GM18907 (cell line): ENCODE results near the gene EIF4G3.
"Not testable (repeated sequence)": the region's sequence is repeated elsewhere in the genome, so short reads cannot be mapped to it uniquely, and the experiment has no call there.

Source experiments
- ATAC-seq: cut with Tn5 transposase; IDR thresholded peaks from one replicate; pipeline ENCODE4 v1.9.1; 2021; ENCODE audit warnings: mild to moderate bottlenecking, moderate library complexity; ENCODE audit not compliant: unreplicated experiment

The EIF4G3 gene

DNA sequence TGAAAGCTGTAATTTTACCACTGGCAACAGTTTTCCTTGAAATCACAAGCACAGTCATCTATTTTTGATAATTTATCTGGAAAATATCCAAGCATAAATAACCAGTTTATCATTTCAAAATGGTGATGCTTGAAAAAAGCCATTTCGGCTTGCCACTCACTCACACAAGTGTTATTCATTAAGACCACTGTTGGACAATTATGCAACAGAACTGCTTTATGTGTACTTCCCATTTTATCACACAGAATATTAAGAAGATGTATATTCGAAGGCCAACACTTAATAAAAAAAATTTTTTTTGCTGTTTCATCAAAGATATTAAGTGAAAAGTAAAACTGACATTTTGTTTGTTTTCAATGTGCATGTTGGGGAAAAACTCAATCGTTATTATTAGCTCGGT, 62.3 kb downstream of the EIF4G3 start:
- no peak for ATAC-seq

DNA sequence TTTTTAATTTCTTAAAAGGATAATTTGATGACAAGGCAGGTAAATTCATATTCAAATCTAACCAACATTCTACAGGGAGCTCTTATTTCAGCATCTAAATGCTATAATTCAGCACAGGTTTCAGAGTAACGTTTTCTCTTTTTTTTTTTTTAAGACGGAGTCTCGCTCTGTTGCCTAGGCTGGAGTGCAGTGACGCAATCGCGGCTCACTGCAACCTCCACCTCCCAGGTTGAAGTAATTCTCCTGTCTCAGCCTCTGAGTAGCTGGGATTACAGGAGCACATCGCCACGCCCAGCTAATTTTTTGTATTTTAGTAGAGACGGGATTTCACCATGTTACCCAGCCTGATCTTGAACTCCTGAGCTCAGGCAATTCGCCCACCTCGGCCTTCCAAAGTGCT, 66.5 kb downstream of the EIF4G3 start:
- no peak for ATAC-seq

DNA sequence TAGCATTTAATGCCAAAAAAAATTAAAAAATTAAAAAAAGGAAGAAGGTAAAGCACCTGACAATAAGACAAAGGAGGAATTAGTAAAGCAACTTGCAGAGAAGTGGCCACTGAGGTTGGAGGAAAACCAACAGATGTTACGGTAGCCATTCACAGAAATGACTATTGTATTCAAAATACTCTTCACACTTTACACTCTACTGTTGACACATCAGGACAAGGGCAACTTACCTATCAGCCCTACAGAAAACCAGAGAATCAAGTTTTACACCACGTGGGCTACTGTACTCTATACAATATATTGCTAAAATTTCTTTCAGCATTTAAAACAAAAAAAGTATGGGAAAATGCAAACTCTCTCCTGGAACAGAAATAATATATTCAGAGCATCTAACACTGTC, 70.0 kb downstream of the EIF4G3 start:
- no peak for ATAC-seq

DNA sequence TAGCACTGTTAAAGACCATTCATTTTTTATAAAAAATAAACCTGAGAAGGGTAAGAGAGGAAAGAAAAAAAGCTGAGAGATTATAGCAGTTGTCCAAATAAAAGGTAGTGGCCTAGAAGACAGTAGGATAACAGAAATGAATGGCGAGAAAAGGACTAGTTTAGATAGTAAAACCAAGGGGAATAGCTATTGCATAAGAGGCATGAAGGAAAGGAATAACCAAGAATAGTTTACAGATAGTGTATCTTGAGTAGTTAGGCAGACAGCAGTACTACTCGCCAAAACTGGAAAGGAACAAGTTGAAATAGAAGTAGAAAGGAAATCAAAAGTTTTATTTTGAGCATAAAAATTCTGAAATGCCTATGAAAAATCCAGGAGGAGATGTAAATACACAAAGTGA, 70.5 kb downstream of the EIF4G3 start:
- ATAC-seq: no peak

DNA sequence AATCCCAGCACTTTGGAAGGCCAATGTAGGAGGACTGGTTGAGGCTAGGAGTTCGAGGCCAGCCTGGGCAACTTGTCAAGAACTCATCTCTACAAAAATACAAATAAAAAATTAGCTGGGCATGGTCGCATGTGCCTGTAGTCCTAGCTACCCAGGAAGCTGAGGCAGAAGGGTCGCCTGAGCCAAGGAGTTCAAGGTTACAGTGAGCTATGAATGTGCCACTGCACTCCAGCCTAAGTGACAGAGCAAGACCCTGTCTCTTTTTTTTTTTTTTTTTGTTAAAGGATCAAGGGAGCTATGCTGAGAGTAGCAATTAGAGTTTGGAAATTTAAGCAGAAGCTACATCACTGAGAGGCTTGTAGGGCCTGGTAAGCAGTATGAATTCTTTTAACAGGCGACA, 70.9 kb downstream of the EIF4G3 start:
- ATAC-seq: no peak

DNA sequence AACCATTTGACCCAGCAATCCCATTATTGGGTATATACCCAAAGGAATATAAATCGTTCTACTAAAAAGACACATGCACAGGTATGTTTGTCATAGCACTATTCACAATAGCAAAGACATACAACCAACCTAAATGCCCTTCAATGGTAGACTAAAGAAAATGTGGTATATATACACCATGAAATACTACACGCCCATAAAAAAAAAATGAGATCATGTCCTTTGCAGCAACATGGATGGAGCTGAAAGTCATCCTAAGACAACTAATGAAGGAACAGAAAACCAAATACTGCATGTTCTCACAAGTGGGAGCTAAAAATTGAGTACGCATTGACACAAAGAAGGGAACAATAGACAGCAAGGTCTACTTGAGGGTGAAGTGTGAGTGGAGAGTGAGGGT, 72.0 kb downstream of the EIF4G3 start:
- ATAC-seq: no peak

DNA sequence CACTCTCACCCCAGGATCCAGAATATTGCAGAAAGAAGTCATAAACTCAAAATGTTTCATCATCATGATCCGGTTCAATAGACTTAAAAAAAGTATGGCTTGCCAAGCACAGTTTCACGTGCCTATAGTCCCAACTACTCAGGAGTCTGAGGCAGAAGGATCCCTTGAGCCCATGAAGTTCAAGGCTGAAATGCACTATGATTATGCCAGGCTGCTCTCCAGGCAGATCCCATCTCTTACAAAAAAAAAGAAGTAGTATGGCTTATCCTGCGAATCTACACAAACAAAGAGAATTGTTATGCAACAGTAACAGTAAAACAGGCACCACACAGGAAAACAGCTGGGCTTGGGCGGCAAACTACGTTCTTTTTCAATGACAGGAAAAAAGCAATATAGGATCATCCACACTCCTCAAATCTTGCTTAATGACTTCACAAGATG, 76.2 kb downstream of the EIF4G3 start:
- ATAC-seq: no peak

DNA sequence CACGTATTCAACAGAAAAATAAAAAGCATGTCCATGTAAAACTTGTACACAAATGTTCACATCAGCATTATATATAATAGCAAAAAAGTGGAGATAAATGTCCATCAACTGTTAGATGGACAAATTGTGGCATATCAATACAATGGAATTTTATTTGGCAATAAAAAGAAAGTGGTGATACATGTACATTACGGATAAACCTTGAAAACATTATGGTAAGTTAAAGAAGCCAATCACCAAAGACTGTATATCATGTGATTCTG, 76.9 kb downstream of the EIF4G3 start:
- ATAC-seq: no peak

DNA sequence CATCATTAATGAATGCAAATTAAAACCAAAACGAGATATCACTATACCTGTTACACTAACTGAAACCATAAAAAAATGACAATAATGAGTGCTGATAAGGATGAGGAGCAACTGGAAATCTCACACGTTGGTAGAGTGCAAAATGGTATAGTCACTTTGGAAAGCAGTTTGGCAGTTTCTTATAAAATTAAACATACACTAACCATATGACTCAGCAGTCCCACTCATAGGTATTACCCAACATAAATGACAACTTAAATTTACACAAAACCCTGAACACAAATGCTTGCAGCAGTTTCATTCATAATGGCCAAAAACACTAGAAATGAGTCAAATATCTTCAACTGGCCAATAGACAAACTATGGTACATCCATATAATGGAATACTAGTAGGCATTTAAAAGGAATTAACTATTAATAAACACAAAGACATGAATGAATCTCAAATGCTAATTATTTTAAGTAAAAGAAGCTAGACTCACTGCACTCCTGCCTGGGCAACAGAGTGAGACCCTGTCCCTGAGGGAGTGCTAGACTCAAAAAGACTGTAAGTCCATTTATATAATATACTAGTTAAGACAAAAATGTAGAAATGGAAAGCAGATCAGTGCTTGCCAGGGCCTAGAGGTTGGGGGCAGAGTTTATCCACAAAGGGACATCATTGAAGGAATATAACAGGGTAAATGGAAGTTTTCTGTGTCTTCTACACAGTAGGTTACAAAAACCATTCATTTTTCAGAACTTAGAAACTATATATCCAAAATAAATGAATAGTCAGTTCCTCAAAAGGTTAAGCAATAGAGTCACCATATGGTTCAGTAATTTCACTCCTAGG, 77.4 kb downstream of the EIF4G3 start:
- ATAC-seq: no peak

DNA sequence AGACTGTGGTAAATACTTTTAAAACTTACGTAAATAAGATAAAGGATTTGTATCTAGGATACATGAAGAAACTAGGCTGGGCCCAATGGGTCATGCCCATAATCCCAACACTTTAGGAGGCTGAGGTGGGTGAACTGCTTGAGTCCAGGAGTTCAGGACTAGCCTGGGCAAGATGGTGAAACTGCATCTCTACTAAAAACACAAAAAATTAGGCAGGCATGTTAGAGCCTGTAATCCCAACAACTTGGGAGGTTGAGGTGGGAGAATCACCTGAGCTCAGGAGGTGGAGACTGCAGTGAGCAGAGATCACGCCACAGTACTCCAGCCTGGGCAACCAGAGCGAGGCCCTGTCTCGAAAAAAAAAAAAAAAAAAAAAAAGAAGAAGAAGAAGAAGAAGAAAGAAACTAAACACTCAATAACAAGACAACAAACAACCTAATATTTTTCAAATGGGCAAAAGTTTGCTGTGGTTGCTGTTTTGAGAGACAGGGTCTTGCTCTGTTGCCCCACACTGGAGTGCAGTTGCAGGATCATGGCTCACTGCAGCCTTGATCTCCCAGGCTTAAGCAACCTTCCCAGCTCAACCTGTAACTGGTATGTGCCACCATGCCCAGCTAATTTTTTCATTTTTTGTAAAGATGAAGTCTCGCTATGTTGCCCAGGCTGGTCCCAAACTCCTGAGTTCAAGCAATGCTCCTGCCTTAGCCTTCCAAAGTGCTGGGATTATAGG, 78.3 kb downstream of the EIF4G3 start:
- ATAC-seq: no peak

DNA sequence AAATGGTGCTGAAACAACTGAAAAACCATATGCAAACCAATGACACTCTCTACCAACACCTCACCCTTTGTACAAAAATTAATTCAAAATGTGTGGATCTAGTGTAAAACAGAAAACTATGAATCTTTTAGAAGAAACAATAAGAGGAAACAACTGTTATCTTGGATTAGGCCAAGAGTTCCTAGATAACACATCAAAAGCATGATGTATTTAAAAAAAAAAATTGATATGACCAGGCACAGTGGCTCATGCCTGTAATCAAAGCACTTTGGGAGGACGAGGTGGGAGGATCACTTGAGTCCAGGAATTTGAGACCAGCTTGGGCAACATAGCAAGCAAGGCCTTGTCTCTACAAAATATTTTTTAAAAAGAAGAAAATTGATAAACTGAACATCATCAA, 79.0 kb downstream of the EIF4G3 start:
- ATAC-seq: no peak

DNA sequence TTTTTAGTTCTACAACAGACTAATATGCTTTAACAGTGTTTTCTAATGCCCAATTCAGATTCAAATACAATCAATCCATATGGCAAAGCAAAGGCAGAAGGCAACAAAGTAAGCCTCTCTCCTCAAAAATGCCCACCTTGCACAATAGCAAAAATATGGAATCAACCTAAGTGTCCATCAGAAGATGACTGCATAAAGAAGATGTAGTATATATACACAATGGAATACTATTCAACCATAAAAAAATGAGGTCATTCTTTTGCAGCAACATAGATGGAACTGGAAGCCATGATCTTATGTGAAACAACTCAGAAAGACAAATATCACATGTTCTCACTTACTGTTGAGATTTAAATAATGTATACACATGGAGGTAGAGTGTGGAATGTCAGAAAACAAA, 80.7 kb downstream of the EIF4G3 start:
- ATAC-seq: no peak

DNA sequence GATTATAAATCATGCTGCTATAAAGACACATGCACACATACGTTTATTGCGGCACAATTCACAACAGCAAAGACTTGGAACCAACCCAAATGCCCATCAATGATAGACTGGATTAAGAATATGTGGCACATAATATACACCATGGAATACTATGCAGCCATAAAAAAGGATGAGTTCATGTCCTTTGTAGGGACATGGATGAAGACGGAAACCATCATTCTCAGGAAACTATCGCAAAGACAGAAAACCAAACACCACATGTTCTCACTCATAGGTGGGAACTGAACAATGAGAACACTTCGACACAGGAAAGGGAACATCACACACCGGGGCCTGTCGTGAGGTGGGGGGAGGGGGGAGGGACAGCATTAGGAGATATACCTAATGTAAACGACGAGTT, 82.4 kb downstream of the EIF4G3 start:
- ATAC-seq: not testable (repeated sequence)

DNA sequence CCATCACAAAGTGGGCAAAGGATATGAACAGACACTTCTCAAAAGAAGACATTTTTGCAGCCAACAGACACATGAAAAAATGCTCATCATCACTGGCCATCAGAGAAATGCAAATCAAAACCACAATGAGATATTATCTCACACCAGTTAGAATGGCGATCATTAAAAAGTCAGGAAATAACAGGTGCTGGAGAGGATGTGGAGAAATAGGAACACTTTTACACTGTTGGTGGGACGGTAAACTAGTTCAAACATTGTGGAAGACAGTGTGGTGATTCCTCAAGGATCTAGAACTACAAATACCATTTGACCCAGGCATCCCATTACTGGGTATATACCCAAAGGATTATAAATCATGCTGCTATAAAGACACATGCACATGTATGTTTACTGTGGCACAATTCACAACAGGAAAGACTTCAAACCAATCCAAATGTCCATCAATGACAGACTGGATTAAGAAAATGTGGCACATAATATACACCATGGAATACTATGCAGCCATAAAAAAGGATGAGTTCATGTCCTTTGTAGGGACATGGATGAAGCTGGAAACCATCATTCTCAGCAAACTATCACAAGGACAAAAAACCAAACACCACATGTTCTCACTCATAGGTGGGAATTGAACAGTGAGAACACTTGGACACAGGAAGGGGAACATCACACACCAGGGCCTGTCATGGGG, 83.3 kb downstream of the EIF4G3 start:
- ATAC-seq: not testable (repeated sequence)

DNA sequence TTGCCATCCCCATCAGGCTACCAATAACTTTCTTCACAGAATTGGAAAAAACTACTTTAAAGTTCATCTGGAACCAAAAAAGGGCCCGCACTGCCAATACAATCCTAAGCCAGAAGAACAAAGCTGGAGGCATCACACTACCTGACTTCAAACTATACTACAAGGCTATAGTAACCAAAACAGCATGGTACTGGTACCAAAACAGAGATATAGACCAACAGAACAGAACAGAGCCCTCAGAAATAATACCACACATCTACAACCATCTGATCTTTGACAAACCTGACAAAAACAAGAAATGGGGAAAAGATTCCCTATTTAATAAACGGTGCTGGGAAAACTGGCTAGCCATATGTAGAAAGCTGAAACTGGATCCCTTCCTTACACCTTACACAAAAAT, 84.2 kb downstream of the EIF4G3 start:
- ATAC-seq: not testable (repeated sequence)

DNA sequence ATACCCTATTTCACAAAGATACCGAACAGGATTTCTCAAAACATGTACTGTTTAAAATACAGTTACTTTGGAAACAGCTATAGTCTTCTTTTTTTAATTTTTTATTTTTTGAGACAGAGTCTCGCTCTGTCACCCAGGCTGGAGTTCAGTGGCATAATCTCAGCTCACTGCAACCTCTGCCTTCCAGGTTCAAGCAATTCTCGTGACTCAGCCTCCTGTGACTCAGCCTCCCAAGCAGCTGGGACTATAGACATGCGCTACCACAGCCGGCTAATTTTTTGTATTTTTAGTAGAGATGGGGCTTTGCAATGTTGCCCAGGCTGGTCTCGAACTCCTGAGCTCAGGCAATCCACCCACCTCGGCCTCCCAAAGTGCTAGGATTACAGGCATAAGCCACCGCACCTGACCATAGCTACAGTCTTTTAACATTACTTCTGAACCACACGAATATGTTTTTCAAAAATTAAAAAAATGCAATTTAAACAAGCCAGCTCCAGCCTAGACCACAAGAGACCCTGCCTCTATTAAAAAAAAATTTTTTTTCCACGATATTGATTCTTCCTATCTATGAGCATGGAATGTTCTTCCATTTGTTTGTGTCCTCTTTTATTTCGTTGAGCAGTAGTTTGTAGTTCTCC, 85.5 kb downstream of the EIF4G3 start:
- not testable (repeated sequence) for ATAC-seq

DNA sequence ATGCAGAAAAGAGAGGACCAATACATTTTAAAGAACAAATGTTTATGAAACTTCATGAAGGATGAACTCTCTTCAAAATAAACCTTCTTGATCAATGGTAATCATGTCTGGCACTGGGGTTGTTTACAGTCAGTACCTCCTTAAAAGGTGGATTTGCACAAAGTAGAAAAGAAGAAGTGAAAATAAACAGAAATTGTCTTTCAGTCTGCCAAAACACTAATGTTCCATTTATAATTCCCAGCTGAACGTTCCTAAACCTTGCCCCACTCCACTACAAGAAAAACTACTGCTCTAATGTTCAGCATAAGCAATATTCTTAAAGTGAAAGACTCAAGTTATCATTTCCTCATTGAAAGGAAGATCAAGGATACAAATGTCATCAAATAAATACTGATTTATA, 86.2 kb downstream of the EIF4G3 start:
- no peak for ATAC-seq

DNA sequence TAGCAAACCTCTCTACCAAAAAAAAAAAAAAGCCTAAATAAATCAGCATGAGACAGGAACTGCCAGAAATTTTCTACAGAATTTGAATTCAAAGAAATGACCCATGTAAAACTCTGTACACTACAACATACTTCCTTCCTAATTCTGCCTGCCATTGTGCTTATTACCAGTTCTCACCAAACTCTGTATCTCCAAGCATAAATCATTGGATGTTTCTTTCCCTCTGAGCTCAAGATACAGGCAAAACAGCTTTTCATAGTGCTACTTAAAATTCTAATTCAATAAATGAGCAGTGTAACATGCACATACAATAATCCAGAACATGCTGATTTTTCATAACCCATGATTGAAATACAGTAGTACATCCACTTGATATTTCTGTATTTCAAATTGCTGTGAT, 87.0 kb downstream of the EIF4G3 start:
- no peak for ATAC-seq

DNA sequence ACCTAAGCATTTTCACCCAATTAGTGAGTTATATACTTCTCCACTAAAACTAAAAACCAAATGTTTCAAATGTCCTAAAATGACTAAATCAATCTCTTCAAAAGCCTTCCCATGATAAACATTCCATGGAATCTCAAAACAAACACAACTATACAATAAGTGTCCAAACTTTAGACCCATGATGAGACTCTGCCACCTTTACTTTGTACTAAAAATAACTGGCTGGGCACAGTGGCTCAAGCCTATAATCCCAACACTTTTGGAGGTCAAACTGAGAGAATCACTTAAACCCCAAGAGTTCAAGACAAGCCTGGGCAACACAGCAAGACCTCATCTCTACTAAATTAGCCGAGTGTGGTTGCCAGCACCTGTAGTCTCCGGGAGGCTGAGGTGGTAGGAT, 87.4 kb downstream of the EIF4G3 start:
- no peak for ATAC-seq

DNA sequence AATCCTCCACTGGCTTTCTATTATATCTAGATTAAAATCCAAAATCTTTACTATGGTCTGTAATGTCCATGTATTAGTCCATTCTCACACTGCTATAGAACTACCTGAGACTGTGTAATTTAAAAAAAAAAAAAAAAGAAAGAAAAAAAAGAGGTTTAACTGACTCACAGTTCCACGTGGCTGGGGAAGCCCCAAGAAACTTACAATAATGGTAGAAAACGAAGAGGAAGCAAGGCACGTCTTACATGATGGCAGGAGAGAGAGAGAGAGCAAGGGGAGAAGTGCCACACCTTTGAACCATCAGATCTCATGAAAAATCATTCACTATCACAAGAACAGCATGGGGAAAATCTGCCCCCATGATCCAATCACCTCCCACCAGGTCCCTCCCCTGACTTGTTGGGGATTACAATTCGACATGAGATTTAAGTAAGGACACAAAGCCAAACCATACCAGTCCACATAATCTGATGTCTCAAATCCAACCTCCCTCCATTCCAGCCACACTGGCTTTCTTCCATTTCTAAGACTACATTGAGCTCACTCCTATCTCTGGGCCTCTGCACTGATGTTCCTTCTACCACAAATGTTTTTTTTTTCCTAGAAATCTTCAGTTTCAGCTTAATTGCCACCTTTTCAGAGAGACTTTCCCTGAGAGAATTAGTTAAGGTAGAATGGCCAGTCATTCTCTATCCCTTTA, 92.4 kb downstream of the EIF4G3 start:
- no peak for ATAC-seq

DNA sequence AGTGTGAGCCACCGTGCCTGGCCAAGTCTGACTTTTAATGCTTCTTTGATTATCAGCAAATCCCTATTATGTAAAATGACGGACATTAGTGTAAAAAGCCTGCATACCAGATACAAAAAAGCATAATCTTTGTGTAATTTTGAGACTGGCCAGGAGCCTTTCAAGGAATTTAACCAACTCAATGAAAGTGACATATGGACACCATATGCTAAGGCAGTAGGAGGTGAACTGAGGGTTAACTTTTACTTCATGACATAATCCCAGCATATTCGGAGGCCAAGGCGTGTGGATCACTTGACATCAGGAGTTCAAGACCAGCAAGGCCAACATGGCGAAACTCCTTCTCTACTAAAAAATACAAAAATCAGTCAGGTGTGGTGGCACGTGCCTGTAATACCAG, 94.6 kb downstream of the EIF4G3 start:
- ATAC-seq: no peak
